HL-60/S4 treated with phorbol 12-myristate 13-acetate at 8.2 ng/mL for 4 days and 3 days (cell line): ENCODE results near the gene EFCAB5.
"Not testable (repeated sequence)": the region's sequence is repeated elsewhere in the genome, so short reads cannot be mapped to it uniquely, and the experiment has no call there.

Source experiments
- in situ Hi-C: fragments of 300-500 bp; cut with MboI; formaldehyde crosslinking; loops from 2 replicates; pipeline ENCODE4 v1.15.0; 2022; ENCODE audit warnings: low sequenced_read_pairs

Gene EFCAB5

DNA sequence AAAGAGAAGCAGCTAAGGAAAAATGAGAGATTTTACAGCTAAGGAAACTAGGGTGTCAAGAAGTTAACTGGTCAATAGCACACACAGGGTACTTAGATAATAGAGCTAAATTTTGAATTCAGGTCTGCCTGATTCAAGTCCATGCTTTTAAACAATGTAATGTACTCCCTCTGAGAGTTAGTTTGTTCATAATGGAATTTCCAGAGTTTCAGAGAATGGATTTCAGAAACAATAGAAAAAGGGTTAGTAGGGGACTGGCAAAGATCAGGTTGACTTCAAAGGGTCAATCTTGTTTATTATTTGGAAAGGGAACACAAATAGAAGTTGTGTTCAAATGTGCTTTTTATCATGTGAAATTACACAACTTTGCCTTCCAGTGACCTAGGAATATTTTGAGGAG lies 193.1 kb downstream of the EFCAB5 start:
- in situ Hi-C loops, result no loop called here

DNA sequence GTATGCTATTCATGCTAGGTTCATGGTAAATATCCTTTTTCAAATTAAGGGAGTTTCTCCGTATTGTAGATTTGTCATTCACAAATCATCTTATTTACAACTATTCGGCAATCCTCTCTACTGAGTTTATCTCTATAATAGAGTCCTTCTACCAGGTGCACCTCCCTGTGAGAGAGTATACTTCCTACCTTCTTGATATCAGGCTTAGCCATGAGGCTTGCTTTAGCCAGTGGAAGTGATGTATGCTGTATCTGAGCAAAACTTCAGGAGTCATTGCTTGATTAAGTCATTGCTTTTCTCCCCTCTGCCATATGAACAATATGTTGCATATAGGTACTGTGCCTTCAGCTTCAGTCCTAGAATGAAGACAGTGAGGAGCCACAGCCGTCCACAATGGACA lies 195.7 kb downstream of the EFCAB5 start:
- in situ Hi-C loops, result no loop called here

DNA sequence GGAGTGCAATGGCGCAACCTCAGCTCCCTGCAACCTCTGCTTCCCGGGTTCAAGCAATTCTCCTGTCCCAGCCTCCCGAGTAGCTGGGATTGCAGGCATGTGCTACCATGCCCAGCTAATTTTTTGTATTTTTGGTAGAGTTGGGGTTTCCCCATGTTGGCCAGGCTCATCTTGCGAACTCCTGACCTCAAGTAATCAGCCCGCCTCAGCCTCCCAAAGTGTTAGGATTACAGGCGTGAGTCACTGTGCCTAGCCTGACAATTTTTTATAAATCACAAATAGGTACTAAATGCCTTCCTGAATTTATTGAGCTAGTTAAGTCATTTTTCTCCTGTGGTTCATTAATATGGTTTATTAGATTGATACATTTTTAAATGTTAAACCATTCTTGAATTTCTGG lies 206.4 kb downstream of the EFCAB5 start:
- in situ Hi-C loops, result not testable (repeated sequence)

DNA sequence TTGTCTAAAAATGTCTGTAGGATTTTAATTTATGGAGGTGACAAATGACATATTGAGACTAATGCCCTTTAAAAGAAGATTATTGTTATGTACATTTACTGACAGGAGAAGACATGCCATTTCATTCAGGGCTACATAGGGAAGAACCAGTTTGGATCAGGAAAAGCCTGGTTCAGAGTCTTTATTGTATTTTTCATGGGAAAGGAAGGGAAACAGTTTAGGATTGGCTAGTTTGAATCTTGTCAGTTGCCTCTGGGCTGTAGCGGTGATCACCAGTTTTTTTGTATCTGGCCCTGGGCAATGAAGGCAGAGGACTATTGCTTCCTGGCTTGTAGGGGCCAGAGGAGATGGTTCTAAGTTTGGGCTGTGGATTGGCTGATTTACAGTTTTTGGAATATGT lies 206.9 kb downstream of the EFCAB5 start:
- in situ Hi-C loops, result no loop called here

DNA sequence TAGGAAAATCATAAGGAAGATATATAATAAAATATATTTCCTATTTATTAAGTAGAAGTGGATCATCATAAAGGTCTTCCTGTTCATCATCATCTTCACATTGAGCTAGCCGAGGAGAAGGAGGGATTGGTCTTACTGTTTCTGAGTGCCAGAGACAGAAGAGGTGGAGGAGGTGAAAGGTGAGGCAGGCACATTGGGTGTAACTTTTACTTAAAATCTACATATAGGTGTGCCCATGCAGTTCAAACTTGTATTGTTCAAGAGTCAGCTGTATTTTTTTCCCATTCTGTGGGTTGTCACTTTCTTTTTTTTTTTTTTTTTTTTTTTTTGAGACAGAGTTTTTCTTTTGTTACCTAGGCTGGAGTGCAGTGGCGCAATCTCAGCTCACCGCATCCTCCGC lies 210.0 kb downstream of the EFCAB5 start:
- in situ Hi-C loops, result no loop called here

DNA sequence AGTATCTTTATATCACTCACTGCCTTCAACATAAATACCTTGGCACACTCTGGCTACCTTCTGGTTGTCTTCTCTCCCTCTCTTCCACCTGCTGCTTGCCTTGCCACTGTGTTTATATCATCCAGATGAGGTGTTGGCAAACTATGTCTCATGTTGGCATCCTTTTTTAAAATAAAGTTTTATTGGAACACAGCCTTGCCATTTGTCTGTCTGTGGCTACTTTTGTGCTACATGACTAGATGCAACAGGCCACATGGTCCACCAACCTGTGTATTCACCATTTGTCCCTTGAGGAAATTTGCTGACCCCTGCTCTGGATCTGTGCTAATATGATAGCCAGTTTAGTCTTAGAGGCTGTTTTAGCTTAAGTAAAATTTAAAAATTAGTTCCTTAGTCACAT lies 212.0 kb downstream of the EFCAB5 start:
- in situ Hi-C loops, result no loop called here

DNA sequence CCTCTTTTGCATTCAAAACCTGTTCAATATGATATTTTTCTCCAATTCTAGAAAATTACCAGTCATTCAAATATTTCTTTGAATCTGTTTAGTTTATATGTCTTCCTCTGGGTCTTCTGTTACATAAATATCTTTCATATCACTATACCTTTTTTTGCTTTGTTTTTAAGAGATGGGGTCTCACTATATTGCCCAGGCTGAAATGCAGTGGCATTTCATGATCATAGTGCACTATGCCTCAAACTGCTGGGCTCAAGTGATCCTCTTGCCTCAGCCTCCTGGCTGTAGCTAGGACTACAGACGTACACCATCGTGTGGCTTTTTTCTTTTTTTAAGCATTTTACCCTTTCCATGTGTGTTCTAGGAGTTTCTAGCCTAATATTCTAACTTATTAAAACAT lies 214.0 kb downstream of the EFCAB5 start:
- in situ Hi-C loops, result no loop called here
